ENCODE measurements around the gene OR8G5. TPM values are rescaled to one million over a fixed set of nuclear protein-coding genes. Genes with fewer than 3 reads are reported as not detected.

Gene OR8G5
- not detected for polyA plus RNA-seq (2012; ENCODE audit: insufficient read length, low read depth)

GRCh38 chr11:124256076-124256475 is at the start of gene OR8G5:
Gene OR8G5, plus strand, starts transcription at chr11:124256376. Its CDS starts 8,556 bp downstream, at chr11:124264932.
- TF ChIP-seq FOXP2 (optimal IDR thresholded peaks at IDR 0.05; ENCODE audit: borderline replicate concordance, extremely low read depth, extremely low read length, insufficient read depth): no peak
- no peak for TF ChIP-seq POLR2AphosphoS5 (IDR thresholded peaks at IDR 0.05; ENCODE audit: low read depth, low read length)
- TF ChIP-seq TAF1 (IDR thresholded peaks at IDR 0.05; ENCODE audit: borderline replicate concordance, insufficient read depth, low read length): no peak
- no peak for TF ChIP-seq SIN3A (IDR thresholded peaks at IDR 0.05; ENCODE audit: borderline replicate concordance, insufficient read depth, low read length)
- no peak for TF ChIP-seq REST (IDR thresholded peaks at IDR 0.05; ENCODE audit: insufficient read depth in 1 of 2, low read depth in 2 of 2, low read length in 2 of 2)

- TF ChIP-seq SIN3A (IDR thresholded peaks at IDR 0.05; ENCODE audit: borderline replicate concordance, insufficient read depth, low read length) (no peak), TAF1 (IDR thresholded peaks at IDR 0.05; ENCODE audit: borderline replicate concordance, insufficient read depth, low read length) (no peak), REST (IDR thresholded peaks at IDR 0.05; ENCODE audit: insufficient read depth in 1 of 2, low read depth in 2 of 2, low read length in 2 of 2) (no peak), POLR2AphosphoS5 (IDR thresholded peaks at IDR 0.05; ENCODE audit: low read depth, low read length) (no peak)
These were observed 48.9 kb upstream of the OR8G5 start for GRCh38 chr11:124207102-124207792.

GRCh38 chr11:124209824-124210357 is 46.3 kb upstream of the OR8G5 start:
- TF ChIP-seq TAF1 (IDR thresholded peaks at IDR 0.05; ENCODE audit: borderline replicate concordance, insufficient read depth, low read length): no peak
- TF ChIP-seq SIN3A (IDR thresholded peaks at IDR 0.05; ENCODE audit: borderline replicate concordance, insufficient read depth, low read length): no peak
- no peak for TF ChIP-seq POLR2AphosphoS5 (IDR thresholded peaks at IDR 0.05; ENCODE audit: low read depth, low read length)
- TF ChIP-seq REST (IDR thresholded peaks at IDR 0.05; ENCODE audit: insufficient read depth in 1 of 2, low read depth in 2 of 2, low read length in 2 of 2): no peak
- no peak for TF ChIP-seq FOXP2 (optimal IDR thresholded peaks at IDR 0.05; ENCODE audit: borderline replicate concordance, extremely low read depth, extremely low read length, insufficient read depth)

- no peak for TF ChIP-seq TAF1 (IDR thresholded peaks at IDR 0.05; ENCODE audit: borderline replicate concordance, insufficient read depth, low read length)
These were observed 45.8 kb upstream of the OR8G5 start for GRCh38 chr11:124210421-124210820.

- no peak for TF ChIP-seq TAF1 (IDR thresholded peaks at IDR 0.05; ENCODE audit: borderline replicate concordance, insufficient read depth, low read length)
- TF ChIP-seq FOXP2 (optimal IDR thresholded peaks at IDR 0.05; ENCODE audit: borderline replicate concordance, extremely low read depth, extremely low read length, insufficient read depth): no peak
- TF ChIP-seq SIN3A (IDR thresholded peaks at IDR 0.05; ENCODE audit: borderline replicate concordance, insufficient read depth, low read length): no peak
- TF ChIP-seq POLR2AphosphoS5 (IDR thresholded peaks at IDR 0.05; ENCODE audit: low read depth, low read length): no peak
- no peak for TF ChIP-seq REST (IDR thresholded peaks at IDR 0.05; ENCODE audit: insufficient read depth in 1 of 2, low read depth in 2 of 2, low read length in 2 of 2)
These were observed 44.9 kb upstream of the OR8G5 start for GRCh38 chr11:124211321-124211720.
